ENCODE results near the gene NAPB. TPM values are rescaled to one million over a fixed set of nuclear protein-coding genes. Genes with fewer than 3 reads are reported as not detected.

Gene NAPB
- polyA plus RNA-seq, 1 donor from 2014 or later: 133 TPM

GRCh38 chr20:23346002-23346401, 75.3 kb downstream of the NAPB start:
- H3K79me2 ChIP-seq (replicated peaks; ENCODE audit: insufficient read depth, low read length): no peaks in the 10 kb centered on the region
- H3K9me2 ChIP-seq (ENCODE audit: insufficient read depth, low read length): no peaks in the 10 kb centered on the region
- no peak overlapping the region for H3K27ac ChIP-seq (ENCODE audit: low read length)
- H4K20me1 ChIP-seq (ENCODE audit: insufficient read depth): no peaks in the 10 kb centered on the region
- no peaks in the 10 kb centered on the region for H3K36me3 ChIP-seq (ENCODE audit: insufficient read depth, low read length)
- no peak overlapping the region for H2AFZ ChIP-seq (ENCODE audit: low read depth, low read length)
- no peaks in the 10 kb centered on the region for H3K27me3 ChIP-seq (ENCODE audit: insufficient read depth, low read depth, low read length)
- H3K4me3 ChIP-seq (ENCODE audit: low read length): no peak overlapping the region
- no peak for TF ChIP-seq SMC3 (conservative IDR thresholded peaks at IDR 0.05; ENCODE audit: poor library complexity)
- TF ChIP-seq RAD21 (conservative IDR thresholded peaks at IDR 0.05): no peak
- TF ChIP-seq CTCF (IDR thresholded peaks at IDR 0.05; ENCODE audit: poor library complexity, severe bottlenecking): no peak
- TF ChIP-seq EZH2 (IDR thresholded peaks at IDR 0.05; ENCODE audit: borderline replicate concordance, insufficient read depth, low read length, poor library complexity, severe bottlenecking): no peak
- no peak for TF ChIP-seq EP300 (conservative IDR thresholded peaks at IDR 0.05; ENCODE audit: poor library complexity, severe bottlenecking)
- no peak for TF ChIP-seq REST (IDR thresholded peaks at IDR 0.05; ENCODE audit: borderline replicate concordance)
- no peak for TF ChIP-seq MXI1 (conservative IDR thresholded peaks at IDR 0.05; ENCODE audit: poor library complexity, severe bottlenecking)
- no peak for TF ChIP-seq POLR2AphosphoS5 (IDR thresholded peaks at IDR 0.05)
- TF ChIP-seq TAF1 (IDR thresholded peaks at IDR 0.05; ENCODE audit: low read depth): no peak
- H3K9me3 ChIP-seq (ENCODE audit: low read length): no peaks in the 10 kb centered on the region
- H3K9ac ChIP-seq (ENCODE audit: low read length): no peak overlapping the region
- no peak overlapping the region for H3K4me2 ChIP-seq (ENCODE audit: low read length)
- H3F3A ChIP-seq (ENCODE audit: insufficient read depth, low read length, poor library complexity, severe bottlenecking): peaks cover 7% of the 10 kb centered on the region

- TF ChIP-seq POLR2AphosphoS5 (IDR thresholded peaks at IDR 0.05) (no peak), MXI1 (conservative IDR thresholded peaks at IDR 0.05; ENCODE audit: poor library complexity, severe bottlenecking) (no peak), EZH2 (IDR thresholded peaks at IDR 0.05; ENCODE audit: borderline replicate concordance, insufficient read depth, low read length, poor library complexity, severe bottlenecking) (no peak), SMC3 (conservative IDR thresholded peaks at IDR 0.05; ENCODE audit: poor library complexity) (no peak), RAD21 (conservative IDR thresholded peaks at IDR 0.05) (no peak), REST (IDR thresholded peaks at IDR 0.05; ENCODE audit: borderline replicate concordance) (no peak), TAF1 (IDR thresholded peaks at IDR 0.05; ENCODE audit: low read depth) (no peak), CTCF (IDR thresholded peaks at IDR 0.05; ENCODE audit: poor library complexity, severe bottlenecking) (no peak)
- Histone ChIP-seq H3F3A (ENCODE audit: insufficient read depth, low read length, poor library complexity, severe bottlenecking) (no peaks in the 10 kb centered on the region), H3K4me2 (ENCODE audit: low read length) (no peak overlapping the region), H3K4me3 (ENCODE audit: low read length) (no peak overlapping the region), H2AFZ (ENCODE audit: low read depth, low read length) (no peak overlapping the region), H3K9me2 (ENCODE audit: insufficient read depth, low read length) (no peaks in the 10 kb centered on the region), H3K27me3 (ENCODE audit: insufficient read depth, low read depth, low read length) (no peaks in the 10 kb centered on the region), H3K9ac (ENCODE audit: low read length) (no peak overlapping the region), H4K20me1 (ENCODE audit: insufficient read depth) (no peaks in the 10 kb centered on the region), H3K36me3 (ENCODE audit: insufficient read depth, low read length) (no peaks in the 10 kb centered on the region), H3K27ac (ENCODE audit: low read length) (no peak overlapping the region), H3K9me3 (ENCODE audit: low read length) (no peaks in the 10 kb centered on the region), H3K79me2 (replicated peaks; ENCODE audit: insufficient read depth, low read length) (no peaks in the 10 kb centered on the region)
These were observed 77.0 kb downstream of the NAPB start for GRCh38 chr20:23344336-23344735.

Measured in neural cell (in vitro differentiated cells).